Measurements from ENCODE around the gene HAUS3.
"Not testable (repeated sequence)": the region's sequence is repeated elsewhere in the genome, so short reads cannot be mapped to it uniquely, and the experiment has no call there.

HAUS3 gene

DNA sequence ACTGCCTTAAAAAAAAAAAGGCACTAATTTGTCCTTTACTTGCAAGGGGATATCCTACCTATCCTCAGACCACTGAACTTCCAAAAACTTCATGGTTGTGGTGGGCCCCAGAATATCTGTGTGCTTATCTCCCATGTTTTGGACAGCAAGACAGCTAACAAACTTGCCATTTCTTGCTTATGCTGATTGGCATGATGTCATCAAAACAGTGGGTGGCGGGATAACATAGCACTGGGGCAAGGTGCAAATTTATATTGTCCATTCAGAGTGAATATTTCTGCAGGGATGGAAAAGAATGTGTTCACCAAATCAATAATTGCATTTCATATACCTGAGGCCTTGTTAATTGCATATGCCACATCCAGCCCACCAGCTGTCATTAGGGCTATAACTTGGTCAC is 23.5 kb downstream of the HAUS3 start:
- no peak for DNase-seq

DNA sequence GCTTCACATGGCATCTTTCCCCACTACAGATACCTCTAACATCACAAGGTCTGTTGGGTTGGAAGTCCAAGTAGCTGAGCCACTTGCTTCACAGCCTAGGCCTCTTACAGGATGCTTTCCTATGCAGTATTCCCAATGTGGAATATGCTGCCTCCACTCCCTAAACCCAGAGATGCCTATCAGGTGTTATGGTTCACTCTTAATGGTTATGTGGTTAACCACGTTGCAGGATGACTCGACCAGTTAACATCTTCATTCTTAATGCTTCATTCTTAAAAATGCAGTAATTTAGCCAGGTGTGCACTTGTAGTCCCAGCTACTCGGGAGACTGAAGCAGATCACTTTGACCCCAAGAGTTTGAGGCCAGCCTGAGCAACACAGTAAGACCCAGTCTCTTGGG is 24.2 kb downstream of the HAUS3 start:
- no peak for DNase-seq

DNA sequence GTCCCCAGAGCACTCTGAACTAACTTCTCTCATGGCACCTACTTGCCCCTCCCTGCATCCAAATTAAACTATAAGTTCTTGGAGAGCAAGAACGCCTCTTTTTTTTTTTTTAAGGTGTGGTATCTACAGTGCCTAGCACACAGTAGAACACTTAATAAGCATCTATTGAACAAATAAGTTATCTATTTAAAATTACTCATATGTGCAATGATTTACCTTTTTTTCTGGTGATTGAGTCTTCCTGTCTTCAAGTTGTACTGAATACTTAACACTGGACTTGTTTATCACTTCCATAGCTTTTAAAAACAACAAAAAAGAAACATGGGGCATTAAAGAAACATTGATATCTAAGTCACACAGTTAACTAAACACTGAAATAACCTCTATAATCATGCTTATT is 29.1 kb downstream of the HAUS3 start:
- DNase-seq = no peak

DNA sequence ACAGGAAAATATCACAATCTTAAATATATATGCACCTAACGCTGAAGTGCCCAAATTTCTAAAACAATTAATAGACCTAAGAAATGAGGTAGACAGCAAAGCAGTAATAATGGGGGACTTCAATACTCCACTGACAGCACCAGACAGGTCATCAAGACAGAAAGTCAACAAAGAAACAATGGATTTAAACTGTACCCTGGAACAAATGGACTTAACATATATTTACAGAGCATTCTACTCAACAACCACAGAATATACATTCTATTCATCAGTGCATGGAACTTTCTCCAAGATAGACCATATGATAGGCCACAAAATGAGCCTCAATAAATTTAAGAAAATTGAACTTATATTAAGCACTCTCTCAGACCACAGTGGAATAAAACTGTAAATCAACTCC is 39.1 kb downstream of the HAUS3 start:
- not testable (repeated sequence) for DNase-seq

DNA sequence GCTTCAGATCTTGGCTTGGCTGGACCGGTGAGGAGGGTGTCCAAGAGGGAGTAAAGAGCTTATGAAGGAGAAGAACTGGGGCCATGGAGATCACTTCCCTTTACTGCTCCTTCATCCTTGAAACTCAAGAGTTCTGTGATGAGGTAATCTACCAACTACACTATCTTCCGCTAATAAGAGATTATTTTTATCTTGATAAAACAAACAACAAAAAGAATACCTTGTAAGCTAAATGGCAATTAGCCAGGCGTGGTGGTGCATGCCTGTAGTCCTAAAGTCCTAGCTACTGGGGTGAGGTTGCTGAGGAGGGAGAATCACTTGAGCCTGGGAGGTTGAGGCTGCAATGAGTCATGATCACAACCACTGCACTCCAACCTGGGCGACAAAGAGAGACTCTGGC is 47.4 kb downstream of the HAUS3 start:
- DNase-seq = no peak

DNA sequence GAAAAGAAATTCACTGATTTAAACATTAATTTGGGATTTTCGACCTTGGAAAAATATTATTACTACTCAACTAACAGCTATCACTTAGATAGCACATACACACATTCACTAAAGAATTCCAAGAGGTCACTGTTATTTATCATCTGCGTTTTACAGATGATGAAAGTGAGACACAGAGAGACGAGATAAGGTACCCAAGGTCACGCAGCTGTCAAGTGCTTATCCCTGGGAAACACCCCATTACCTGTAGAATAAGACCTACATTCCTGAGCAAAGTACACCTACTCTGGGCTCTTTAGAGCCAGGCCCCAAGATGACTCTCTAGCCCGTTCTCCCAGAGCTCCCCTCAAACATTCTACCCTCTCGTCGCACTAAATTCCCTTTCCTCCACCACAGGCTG is 48.6 kb downstream of the HAUS3 start:
- no peak for DNase-seq

- DNase-seq = no peak
Measured at GRCh38 chr4:2186865-2187172, 55.1 kb downstream of the HAUS3 start.

DNA sequence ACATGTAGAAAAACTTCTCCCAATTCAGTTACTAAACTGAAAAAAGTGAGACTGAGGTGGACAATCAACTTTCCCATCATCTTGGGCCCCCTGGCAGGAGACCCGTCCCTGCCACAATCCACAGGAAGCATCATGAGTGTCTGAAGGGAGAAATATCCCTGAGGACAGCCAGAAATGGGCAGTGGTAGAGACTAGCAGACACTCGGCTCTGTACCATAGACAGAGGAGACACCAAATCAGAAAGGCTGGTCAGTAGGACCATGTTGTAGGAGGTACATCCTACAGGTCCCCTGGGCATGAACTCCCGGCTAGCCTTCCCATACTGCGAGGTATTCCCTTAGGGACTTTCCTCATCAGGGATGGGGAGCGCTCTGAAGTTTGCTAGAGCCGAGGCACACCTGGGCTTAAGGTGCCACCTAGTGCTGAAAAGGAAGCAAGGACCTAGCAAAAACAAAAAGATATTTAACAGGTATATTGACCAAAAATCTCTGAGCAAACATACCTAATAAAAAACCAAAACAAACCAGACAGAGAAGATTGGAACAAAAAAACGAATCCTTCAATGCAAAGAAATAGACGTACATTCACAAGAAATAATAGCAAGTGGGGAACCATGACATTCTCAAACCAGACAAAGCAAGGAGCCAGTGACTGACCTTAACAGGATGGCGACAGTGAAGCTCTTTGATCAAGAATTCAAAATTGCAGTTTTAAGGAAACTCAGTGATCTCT is 55.6 kb downstream of the HAUS3 start:
- no peak for DNase-seq

DNA sequence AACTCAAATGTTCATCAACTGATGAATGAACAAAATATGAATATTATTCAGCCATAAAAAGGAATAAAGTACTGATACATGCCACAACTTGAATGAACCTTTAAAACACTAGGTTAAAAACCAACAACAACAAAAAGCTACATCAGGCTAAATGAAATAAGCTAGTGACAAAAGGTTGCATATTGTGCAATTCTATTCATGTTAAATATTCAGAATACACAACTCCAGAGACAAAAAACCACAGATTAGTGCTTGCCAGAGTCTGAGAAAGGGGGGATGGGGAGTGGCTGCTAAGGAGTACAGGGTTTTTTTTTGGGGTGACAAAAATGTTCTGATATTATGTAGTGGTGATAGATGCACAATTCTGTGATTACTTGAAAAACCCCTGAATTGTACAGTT is 58.5 kb downstream of the HAUS3 start:
- no peak for DNase-seq

- DNase-seq = no peak
Measured at GRCh38 chr4:2182994-2183393, 58.9 kb downstream of the HAUS3 start.

GRCh38 chr4:2180410-2180809 is 61.5 kb downstream of the HAUS3 start:
- no peak for DNase-seq

DNA sequence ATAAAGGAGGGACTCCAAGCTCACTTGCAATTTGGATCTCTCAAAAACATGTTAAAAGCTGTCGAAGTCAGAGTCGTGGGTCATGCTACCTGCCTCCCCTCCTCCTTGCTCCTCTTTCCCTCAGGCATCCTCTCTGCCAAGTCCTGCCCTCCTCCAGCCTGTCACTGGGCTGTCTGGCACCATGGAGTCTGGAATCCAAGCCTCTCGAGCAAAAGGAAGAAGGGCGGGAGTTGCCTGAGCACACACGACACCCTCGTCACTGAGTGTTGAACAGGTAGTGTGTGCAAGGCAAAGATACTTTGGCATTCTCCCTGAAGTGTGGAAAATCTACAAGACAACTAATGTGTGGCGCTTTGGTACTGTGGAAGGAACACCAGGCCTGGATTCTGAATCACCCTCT is 62.2 kb downstream of the HAUS3 start:
- no peak for DNase-seq

GRCh38 chr4:2178986-2179385 is 62.9 kb downstream of the HAUS3 start:
- no peak for DNase-seq
